Stimulated activated CD8-positive, alpha-beta memory T cell treated with anti-CD3 and anti-CD28 coated beads, Interleukin-12 subunit alpha, Interleukin-12 subunit beta, amount 100 ng/mL, for 24 hours (primary cell): Measurements from ENCODE around the gene GRHL3.

Experiments used
- DNase-seq: peaks from one replicate; pipeline ENCODE4 v3.0.0-alpha.2; 2020; ENCODE audit errors: extremely low read depth

The GRHL3 gene

DNA sequence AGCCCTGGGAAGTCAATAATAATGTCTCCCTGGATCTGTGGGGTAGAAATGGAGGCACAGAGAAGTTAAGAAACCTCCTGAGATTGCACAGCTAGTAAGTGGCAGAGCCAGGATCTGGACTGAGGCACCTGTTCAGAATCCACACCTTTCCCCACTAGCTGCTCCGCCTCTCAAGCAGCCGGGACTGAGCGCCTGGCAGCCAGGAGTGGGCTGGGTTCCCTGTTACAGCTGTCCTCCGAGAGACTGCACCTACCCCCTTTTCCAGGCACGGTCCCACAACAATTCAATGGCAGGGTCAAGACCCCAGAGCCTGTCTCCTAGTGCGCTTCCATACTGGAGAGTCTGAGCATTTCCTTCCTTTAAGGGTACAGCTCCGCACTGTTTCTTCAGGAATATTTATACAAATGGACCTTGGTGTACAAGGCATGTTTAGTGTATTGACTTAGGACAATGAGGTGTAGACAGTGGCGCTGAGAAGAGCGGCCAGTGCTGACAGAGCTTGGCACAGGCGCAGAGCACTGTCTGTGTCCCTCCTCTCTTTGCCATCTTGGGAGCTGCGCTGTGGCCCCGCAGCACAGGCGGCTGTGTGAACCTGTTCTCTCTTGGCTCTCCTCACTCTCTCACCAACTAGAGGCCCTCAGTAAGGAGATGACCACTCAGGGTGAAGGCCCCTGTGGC, 24.4 kb downstream of the GRHL3 start:
- no peak for DNase-seq

DNA sequence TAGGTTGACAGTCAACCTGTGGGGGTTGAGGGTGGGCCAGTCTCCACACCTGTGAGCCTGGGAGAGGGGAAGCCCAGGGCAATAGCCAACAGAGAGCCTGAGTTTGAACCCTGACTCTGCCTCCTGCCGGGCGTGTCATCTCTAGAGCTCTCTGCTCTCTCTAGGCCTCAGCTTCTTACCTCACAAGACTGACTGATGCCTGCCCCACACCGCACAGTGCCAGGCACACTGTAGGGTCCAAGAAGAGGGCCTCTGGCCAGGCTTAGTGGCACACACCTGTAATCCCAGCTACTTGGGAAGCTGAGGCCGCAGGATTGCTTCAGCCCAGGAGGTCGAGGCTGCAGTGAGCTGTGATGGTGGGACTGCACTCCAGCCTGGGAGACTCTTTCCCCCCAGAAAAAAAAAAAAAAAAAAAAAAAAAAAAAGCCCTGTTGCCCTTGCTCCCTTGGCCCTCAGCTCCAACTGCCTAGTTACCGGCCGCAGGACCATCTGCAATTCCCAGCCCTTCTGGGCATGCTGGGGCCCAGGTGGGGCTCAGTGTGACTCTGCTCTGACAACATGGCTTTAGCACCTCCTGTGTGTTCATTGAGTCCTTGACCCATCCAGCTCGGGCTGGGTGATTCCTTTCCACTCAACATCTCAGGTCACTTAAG, 25.1 kb downstream of the GRHL3 start:
- DNase-seq = no peak

GRCh38 chr1:24345334-24345733, 26.2 kb downstream of the GRHL3 start:
- no peak for DNase-seq

DNA sequence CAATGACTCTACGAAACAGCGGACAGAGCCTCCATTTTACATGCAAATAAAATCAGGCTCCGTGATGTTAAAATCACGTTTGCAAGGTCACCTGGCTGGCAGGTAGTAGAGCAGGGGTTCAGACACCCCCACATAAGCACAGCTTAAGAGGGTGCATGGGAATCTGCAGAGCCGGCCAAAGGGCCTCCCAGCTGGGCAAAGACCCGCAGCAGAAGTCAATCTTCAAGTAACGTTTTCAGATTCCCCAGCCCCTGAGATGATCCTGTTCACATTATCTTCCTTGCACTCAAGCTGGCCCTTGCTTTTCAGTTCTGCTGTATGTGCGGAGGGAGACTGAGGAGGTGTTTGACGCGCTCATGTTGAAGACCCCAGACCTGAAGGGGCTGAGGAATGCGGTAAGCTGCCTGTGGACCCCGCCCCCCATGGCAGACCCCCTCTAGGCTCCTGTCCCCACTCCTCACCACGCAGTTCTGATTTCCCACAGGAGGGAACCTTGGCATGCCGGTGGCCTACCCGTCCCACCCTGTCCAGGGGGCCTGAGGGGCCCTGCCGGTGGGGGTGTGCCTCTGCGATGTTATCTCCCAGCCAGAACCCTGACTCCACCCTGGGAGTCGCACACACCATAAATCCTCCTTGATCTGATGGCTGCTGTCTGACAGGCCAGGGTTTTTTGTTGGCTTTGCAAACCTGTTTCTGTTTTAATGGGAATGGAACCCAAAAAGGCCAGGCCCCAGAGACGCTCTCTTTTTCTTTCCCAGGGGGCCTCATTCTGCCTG, 28.2 kb downstream of the GRHL3 start:
- DNase-seq = no peak

- no peak for DNase-seq
Measured at GRCh38 chr1:24348196-24348595, 29.0 kb downstream of the GRHL3 start.

DNA sequence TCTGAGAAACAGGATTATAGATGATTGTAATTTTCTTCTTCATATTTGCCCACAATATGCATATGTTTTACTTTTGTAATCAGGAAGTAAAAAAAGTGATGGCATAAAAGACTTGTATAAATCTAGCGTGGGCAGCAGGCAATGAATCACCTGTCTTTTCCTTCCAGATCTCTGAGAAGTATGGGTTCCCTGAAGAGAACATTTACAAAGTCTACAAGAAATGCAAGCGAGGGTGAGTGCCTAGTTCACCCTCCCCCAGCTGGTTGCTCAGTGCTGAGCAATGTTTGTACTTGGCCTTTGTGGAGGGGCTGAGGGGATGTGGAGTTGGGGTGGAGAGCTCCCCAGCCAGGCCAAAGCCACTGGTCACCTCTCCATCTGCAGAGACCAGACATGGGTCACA, 30.7 kb downstream of the GRHL3 start:
- DNase-seq = no peak

- no peak for DNase-seq
Measured at GRCh38 chr1:24351247-24351646, 32.1 kb downstream of the GRHL3 start.

- no peak for DNase-seq
Measured at GRCh38 chr1:24351918-24352627, 32.9 kb downstream of the GRHL3 start.

GRCh38 chr1:24353292-24353891, 34.2 kb downstream of the GRHL3 start:
- DNase-seq = no peak

- DNase-seq = no peak
Measured at GRCh38 chr1:24355466-24355865, 36.3 kb downstream of the GRHL3 start.

- DNase-seq = no peak
Measured at GRCh38 chr1:24357038-24357437, 37.9 kb downstream of the GRHL3 start.

DNA sequence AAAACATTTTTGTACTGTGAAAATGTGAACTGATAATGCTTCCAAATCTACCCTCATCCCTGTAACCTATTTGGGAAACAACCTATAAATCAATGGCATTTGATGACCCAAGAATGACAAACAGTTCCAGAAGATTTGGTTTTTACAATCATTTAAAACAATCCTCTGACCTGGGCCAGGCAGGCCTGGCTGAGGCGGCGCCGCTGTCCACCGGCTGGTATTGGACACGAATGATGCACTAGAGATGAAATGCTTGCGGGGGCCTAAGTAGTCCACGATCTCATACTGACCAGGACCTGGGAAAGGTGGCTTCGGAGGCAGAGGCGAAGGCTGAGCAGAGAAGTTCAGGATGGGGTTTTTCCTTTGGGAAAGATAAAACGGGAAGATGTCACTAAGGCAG, 41.5 kb downstream of the GRHL3 start:
- DNase-seq = no peak

DNA sequence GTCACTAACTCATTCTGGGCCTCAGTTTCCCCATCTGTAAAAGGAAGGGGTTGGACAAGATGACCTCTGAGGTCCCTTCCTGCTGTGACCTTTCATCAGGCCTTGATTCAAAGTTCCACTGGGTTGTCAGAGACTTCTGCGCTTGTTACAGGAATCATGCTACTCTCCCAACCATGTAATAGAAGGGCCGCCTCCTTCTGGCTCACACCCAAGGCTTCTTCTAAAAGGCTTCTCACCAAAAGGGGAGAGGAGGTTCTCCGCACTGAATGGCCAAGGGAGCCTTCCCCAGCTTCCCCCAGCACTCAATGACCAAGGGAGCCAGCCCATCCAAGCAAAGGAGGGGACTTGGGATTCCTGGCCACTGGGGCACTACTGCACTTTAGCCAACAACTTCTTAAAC, 42.7 kb downstream of the GRHL3 start:
- DNase-seq = no peak

GRCh38 chr1:24362396-24362795, 43.2 kb downstream of the GRHL3 start:
- DNase-seq = no peak

DNA sequence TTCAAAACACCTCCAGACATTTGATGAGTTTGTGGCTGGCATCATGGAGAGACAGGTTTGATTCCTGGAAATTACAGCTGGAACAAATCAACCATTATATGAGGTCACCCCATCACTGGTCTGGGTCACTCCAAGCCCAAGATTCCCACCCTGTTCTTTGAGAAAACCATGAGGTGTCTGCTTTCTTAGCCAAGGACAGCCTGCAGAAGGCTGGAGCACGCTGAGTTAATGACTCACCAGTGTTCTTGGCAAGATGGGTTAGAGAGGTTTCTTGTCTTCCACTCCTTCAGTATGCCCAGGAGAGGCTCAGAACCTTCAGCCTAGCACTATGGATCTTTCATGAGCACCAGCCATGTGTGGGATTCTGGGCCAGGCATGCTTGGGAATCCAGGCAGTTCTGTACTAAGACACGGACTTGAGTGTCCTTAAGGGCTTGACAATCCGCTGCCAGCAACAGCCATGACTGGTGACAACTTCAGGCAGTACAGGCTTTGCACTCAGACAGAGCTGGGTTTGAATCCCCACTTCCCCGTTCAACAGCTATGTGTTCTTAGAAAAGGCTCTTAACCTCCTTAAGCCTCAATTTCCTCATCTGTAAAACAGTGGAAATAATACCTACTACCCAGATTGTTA, 43.9 kb downstream of the GRHL3 start:
- no peak for DNase-seq

DNA sequence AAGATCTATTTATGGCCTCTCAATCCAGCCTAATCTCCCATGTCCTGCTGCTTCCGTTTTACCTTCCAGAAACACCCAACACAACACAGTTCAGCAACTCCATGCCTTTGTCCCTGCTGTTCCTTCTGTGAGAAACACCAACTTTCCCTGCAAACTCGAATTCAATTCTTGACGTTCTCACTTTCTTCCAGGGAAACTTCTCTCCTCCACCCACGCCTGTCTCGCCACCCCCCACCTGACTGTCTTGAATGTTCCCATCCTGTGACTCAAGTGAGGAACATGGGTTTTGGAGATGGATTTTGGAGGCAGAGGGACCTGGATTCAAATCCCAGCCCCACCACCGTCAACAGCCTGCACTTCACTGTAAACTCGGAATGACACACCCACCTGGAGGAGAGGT, 44.8 kb downstream of the GRHL3 start:
- no peak for DNase-seq

GRCh38 chr1:24364605-24364974, 45.4 kb downstream of the GRHL3 start:
- no peak for DNase-seq

DNA sequence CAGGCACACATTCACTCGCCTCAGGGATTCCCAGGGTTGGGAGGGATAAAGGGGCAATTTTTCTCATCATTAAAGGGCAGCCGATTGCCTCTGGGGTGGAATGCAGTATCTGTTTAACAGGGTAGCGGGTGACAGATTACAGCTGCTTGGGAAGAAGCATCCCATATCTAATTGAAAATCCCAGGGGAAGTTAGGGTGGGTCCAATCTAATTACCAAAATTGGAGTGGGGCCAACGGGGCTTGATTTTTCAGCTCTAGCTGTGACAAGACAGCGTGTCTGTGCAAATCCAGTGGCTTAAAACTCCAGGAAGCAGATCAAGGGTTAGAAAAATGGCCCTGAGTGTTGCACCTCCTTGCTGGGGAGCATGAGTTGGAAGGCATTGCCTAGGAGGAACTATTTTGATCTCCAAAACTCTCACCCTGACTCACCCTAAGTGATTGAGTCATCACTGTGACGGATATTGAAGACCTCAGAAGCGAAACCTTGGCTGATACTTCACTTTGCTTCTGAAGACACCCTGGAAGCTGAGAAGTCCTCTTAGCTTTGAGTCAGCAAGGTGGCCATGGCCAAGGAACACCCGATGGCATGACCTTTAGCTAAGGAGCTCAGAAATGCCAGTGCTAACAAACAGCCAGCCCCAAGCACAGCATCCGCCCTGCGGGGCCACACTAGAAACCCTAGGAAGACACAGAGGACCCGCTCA, 46.0 kb downstream of the GRHL3 start:
- no peak for DNase-seq

DNA sequence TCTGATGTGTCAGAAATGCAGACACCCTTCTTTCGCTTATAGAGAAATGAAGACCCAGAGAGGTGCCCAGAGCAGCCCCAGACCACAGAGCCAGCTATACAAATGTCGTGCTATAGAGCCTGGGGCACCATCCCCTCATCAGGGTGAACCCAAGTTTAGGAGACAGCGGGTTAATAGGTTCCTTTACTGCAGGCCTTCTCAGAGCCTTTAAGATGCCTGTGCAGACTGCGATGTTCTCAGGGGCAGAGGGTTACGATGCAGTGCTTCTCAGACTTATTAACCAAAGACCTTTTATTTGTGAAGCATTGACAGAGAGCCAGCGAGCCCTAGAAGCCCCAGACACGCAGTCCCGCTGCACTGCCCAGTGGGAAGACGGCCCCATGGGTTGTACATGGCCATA, 47.5 kb downstream of the GRHL3 start:
- no peak for DNase-seq

- no peak for DNase-seq
Measured at GRCh38 chr1:24369199-24369598, 50.0 kb downstream of the GRHL3 start.

GRCh38 chr1:24369801-24370200, 50.6 kb downstream of the GRHL3 start:
- no peak for DNase-seq
